MM.1S (cell line): ENCODE results near the gene IDH1.

ENCODE experiments used
- DNase-seq: peaks from one replicate; pipeline ENCODE4 v3.0.0-alpha.2; 2015
- H2AFZ ChIP-seq: fragments of 300-600 bp; sonication (generic); 2 replicates; pipeline ENCODE4 v1.6.0; 2016; ENCODE audit warnings: antibody characterized with exemption, low read length
- H3F3A ChIP-seq: fragments of 300-600 bp; sonication (generic); 2 replicates; pipeline ENCODE4 v1.6.1; 2016; ENCODE audit warnings: mild to moderate bottlenecking, antibody characterized with exemption, low read length, moderate library complexity, mixed read lengths; ENCODE audit not compliant: insufficient read depth
- H3K27ac ChIP-seq: fragments of 300-600 bp; sonication (generic); 2 replicates; pipeline ENCODE4 v1.5.1; 2016; ENCODE audit warnings: mild to moderate bottlenecking, low read length
- H3K27me3 ChIP-seq: fragments of 300-600 bp; sonication (generic); replicated peaks from 2 replicates; pipeline ENCODE4 v1.6.0; 2016; ENCODE audit warnings: low read length; ENCODE audit not compliant: insufficient read depth
- H3K36me3 ChIP-seq: fragments of 300-600 bp; sonication (generic); replicated peaks from 2 replicates; pipeline ENCODE4 v1.6.1; 2016; ENCODE audit warnings: mild to moderate bottlenecking, low read length, mixed read lengths; ENCODE audit not compliant: insufficient read depth
- H3K4me1 ChIP-seq: fragments of 300-600 bp; sonication (generic); 2 replicates; pipeline ENCODE4 v1.6.1; 2016; ENCODE audit warnings: low read length, mixed read lengths
- H3K4me2 ChIP-seq: fragments of 300-600 bp; sonication (generic); 2 replicates; pipeline ENCODE4 v1.6.0; 2016; ENCODE audit warnings: low read depth, low read length
- H3K4me3 ChIP-seq: fragments of 300-600 bp; sonication (generic); 2 replicates; pipeline ENCODE4 v1.5.1; 2016; ENCODE audit warnings: low read length, mixed read lengths
- H3K79me2 ChIP-seq: fragments of 300-600 bp; sonication (generic); 2 replicates; pipeline ENCODE4 v1.6.1; 2016; ENCODE audit warnings: mixed run types, low read length, mixed read lengths
- H3K9ac ChIP-seq: fragments of 300-600 bp; sonication (generic); 2 replicates; pipeline ENCODE4 v1.6.1; 2016; ENCODE audit warnings: low read length, mixed read lengths
- H3K9me2 ChIP-seq: fragments of 300-600 bp; sonication (generic); replicated peaks from 2 replicates; pipeline ENCODE4 v1.6.1; 2016; ENCODE audit warnings: mild to moderate bottlenecking, low read length, mixed read lengths; ENCODE audit not compliant: insufficient read depth
- H3K9me3 ChIP-seq: fragments of 300-600 bp; sonication (generic); replicated peaks from 2 replicates; pipeline ENCODE4 v1.6.1; 2016; ENCODE audit warnings: mild to moderate bottlenecking, low read length, mixed read lengths; ENCODE audit not compliant: insufficient read depth
- H4K20me1 ChIP-seq: fragments of 300-600 bp; sonication (generic); 2 replicates; pipeline ENCODE4 v1.6.1; 2016; ENCODE audit warnings: mild to moderate bottlenecking, low read length, moderate library complexity, mixed read lengths; ENCODE audit not compliant: insufficient read depth
- EZH2 ChIP-seq: fragments of 300-600 bp; sonication (generic); optimal IDR thresholded peaks from 2 replicates; pipeline ENCODE3; 2017; ENCODE audit warnings: low read depth, mild to moderate bottlenecking, antibody characterized with exemption, low read length, mixed read lengths
- EZH2phosphoT487 ChIP-seq: fragments of 300-600 bp; sonication (generic); IDR thresholded peaks from 2 replicates; pipeline ENCODE4 v1.6.1; 2018; ENCODE audit warnings: antibody characterized with exemption, low read length
- TF ChIP-seq, protein P1 (sequence below): fragments of 300-600 bp; sonication (generic); IDR thresholded peaks from 2 replicates; pipeline ENCODE4 v1.5.1; 2016; ENCODE audit warnings: antibody characterized with exemption, low read length, mixed read lengths

IDH1 gene

DNA sequence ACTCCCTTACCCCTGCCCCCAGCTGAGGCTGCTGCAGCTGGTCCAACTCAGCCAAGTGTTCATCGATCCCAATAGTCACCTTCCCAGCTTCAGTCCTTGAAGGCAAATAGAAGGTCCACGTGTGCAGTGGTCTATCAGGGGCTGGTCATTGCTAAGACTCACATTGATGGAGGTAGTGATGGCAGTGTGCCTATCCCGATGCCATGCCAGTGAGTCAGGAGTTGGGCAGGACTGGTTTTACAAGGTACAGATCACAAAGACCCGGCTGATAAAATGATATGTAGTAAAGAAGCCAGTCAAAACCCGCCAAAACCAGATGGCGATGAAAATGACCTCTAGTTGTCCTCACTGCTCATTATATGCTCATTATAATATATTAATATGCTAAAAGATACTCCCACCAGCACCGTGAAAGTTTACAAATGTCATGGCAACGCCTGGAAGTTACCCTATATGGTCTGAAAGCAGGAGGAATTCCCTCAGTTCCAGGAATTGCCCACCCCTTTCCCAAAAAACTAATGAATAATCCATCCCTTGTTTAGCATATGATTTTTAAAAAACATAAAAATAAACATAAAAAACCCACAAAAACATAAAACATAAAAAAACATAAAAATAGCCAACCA lies 62.1 kb downstream of the IDH1 start:
- TF ChIP-seq EZH2: no peak
- TF ChIP-seq EZH2phosphoT487: no peak
- TF ChIP-seq, protein P1, sequence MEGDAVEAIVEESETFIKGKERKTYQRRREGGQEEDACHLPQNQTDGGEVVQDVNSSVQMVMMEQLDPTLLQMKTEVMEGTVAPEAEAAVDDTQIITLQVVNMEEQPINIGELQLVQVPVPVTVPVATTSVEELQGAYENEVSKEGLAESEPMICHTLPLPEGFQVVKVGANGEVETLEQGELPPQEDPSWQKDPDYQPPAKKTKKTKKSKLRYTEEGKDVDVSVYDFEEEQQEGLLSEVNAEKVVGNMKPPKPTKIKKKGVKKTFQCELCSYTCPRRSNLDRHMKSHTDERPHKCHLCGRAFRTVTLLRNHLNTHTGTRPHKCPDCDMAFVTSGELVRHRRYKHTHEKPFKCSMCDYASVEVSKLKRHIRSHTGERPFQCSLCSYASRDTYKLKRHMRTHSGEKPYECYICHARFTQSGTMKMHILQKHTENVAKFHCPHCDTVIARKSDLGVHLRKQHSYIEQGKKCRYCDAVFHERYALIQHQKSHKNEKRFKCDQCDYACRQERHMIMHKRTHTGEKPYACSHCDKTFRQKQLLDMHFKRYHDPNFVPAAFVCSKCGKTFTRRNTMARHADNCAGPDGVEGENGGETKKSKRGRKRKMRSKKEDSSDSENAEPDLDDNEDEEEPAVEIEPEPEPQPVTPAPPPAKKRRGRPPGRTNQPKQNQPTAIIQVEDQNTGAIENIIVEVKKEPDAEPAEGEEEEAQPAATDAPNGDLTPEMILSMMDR: no peak
- Histone ChIP-seq H3K9me2 (no peaks in the 10 kb centered on the region), H3K4me1 (no peaks in the 10 kb centered on the region), H3F3A (no peaks in the 10 kb centered on the region), H3K9ac (no peak overlapping the region), H3K4me2 (no peak overlapping the region), H3K27me3 (no peaks in the 10 kb centered on the region), H3K27ac (no peak overlapping the region), H3K36me3 (no peaks in the 10 kb centered on the region), H3K79me2 (no peaks in the 10 kb centered on the region), H4K20me1 (no peaks in the 10 kb centered on the region), H3K9me3 (no peaks in the 10 kb centered on the region), H3K4me3 (no peak overlapping the region), H2AFZ (no peak overlapping the region)
- DNase-seq: no peak

DNA sequence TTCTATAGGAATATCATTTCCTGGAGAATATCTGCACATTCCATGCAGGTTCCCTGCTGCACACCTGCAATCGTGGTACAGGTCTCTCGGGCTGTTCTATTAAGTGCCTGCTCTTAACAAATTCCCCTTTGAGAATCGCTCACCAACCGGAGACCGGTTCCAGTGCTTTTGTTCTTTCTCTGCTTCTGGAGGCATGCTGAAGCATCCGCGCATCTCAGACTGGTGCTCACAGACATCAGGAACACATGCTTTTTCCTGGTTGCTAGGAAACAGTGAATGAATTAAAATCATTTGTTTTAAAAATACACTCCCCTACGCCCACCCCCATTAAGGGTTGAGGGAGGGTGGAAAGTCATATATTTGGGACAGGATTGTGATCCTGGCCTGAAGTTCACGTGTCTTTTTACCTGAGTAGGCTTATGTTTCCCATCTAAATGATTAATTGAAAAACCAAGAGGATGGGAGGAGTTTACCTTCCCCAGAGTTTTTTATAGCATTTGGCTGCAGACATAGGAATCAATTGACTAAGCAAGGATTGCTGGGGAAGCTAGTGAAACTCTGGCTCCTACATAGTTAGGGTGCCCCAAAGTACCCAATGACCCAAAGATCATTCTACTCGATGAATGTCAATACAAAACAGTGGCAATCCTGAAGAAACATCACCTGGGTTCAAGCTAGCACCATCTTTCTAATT lies 64.9 kb downstream of the IDH1 start, which contains the start of gene C2orf80:
Gene C2orf80, minus strand, starts transcription at position 221 of the 694 bp plus-strand sequence. CDS start 3,044 bp downstream, outside the sequence.
- H3K27me3 ChIP-seq: no peaks in the 10 kb centered on the region
- no peaks in the 10 kb centered on the region for H3K4me1 ChIP-seq
- no peaks in the 10 kb centered on the region for H4K20me1 ChIP-seq
- H2AFZ ChIP-seq: no peak within 1 kb of the TSS
- H3K9me2 ChIP-seq: no peaks in the 10 kb centered on the region
- H3F3A ChIP-seq: no peaks in the 10 kb centered on the region
- no peak within 1 kb of the TSS for H3K4me2 ChIP-seq
- no peak within 1 kb of the TSS for H3K9ac ChIP-seq
- no peaks in the 10 kb centered on the region for H3K79me2 ChIP-seq
- TF ChIP-seq, protein P1: no peak
- TF ChIP-seq EZH2phosphoT487 (no peak), EZH2 (no peak)
- H3K4me3 ChIP-seq: no peak within 1 kb of the TSS
- DNase-seq: no peak
- H3K9me3 ChIP-seq: no peaks in the 10 kb centered on the region
- no peak within 1 kb of the TSS for H3K27ac ChIP-seq
- no peaks in the 10 kb centered on the region for H3K36me3 ChIP-seq

DNA sequence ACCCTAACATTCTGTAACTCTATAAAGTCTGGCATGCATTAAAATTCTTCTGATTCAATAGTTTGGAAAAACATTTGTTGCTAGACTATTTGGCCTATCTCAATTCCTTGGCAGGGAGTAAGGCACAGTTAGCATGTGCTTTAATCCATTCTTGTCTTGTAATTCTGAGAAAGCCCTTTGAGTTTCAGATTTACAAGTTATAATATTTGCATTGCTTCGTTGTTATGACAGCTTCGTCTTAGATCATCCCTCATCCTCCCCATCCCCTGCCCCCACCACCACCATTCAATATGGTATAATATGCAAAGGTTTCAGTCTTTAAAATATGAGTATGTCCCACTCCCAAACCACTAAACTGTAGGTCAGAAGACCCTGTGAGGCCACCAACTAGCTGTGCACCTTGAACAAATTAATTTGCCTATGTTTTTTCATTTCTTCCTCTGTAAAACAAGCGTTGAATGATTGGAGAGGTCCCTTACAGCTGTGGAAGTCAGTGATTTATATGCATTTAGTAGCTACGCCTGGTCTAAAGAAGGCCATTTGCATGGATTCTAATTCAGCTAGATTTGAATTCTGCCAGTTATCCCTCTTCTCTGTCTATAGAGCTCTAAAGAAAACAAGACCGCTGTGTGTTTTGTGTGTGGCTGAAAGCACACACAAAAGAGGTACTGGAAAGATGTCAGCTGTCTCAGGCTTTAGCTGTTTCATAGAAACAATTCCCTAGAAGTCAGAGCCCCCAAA lies 65.6 kb downstream of the IDH1 start:
- Histone ChIP-seq H2AFZ (no peak overlapping the region), H3K9me2 (no peaks in the 10 kb centered on the region), H3F3A (no peaks in the 10 kb centered on the region), H3K36me3 (no peaks in the 10 kb centered on the region), H3K4me2 (no peak overlapping the region), H3K79me2 (no peaks in the 10 kb centered on the region), H3K4me3 (no peak overlapping the region), H4K20me1 (no peaks in the 10 kb centered on the region), H3K27ac (no peak overlapping the region), H3K27me3 (no peaks in the 10 kb centered on the region), H3K9me3 (no peaks in the 10 kb centered on the region), H3K9ac (no peak overlapping the region), H3K4me1 (no peaks in the 10 kb centered on the region)
- no peak for DNase-seq
- TF ChIP-seq EZH2phosphoT487 (no peak), EZH2 (no peak)
- TF ChIP-seq, protein P1: no peak
